ENCODE measurements around the gene LGALS13. TPM values are rescaled to one million over a fixed set of nuclear protein-coding genes. Genes with fewer than 3 reads are reported as not detected.

LGALS13 gene
- total RNA-seq, 1 experiment from 2014 or later: not detected

DNA sequence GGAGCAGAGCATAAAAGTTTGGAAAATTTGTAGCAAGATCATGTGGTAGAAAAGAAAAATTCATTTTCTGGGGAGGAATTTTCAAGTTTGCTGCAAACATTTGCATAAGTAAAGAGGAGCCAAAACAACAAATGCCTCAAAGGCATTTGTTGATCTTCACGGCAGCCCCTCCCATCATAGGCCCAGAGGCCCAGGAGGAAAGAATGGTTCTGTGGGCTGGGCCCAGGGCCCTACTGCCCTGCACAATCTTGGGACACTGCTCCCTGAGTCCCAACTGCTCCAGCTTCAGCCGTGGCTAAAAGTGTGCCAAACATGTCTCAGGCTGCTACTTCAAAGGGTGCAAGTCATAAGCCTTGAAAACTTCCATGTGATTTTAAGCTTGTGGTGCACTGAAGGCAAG is 11.3 kb downstream of the LGALS13 start:
- CTCF ChIA-PET: no interaction called here
- Histone ChIP-seq H3K4me3 (replicated peaks in 1 of 2; ENCODE audit: low read depth in 1 of 2, low read length in 2 of 2) (no peak overlapping the region), H3K36me3 (ENCODE audit: control insufficient read depth in 1 of 2, insufficient read depth in 2 of 2, low read length in 2 of 2) (no peaks in the 10 kb centered on the region), H3K4me1 (ENCODE audit: control insufficient read depth in 1 of 2, insufficient read depth in 2 of 2, low read length in 2 of 2) (no peaks in the 10 kb centered on the region), H3K9ac (ENCODE audit: low read length) (no peak overlapping the region), H3K4me2 (ENCODE audit: low read length) (no peak overlapping the region), H3K27ac (ENCODE audit: low read depth, low read length) (no peak overlapping the region), H4K20me1 (ENCODE audit: insufficient read depth) (no peaks in the 10 kb centered on the region; the same call in 1 of the 2 replicates), H3K9me3 (ENCODE audit: control insufficient read depth in 1 of 2, insufficient read depth in 1 of 2, low read depth in 1 of 2, low read length in 2 of 2) (peaks cover 0 to 6% of the 10 kb centered on the region in 2 experiments; a peak in 1 of 4 replicates), H3K9me2 (ENCODE audit: insufficient read depth) (no peaks in the 10 kb centered on the region), H3K79me2 (ENCODE audit: insufficient read depth, low read length) (no peaks in the 10 kb centered on the region), H2AFZ (ENCODE audit: low read depth, low read length, poor library complexity, severe bottlenecking) (no peak overlapping the region), H3K27me3 (ENCODE audit: insufficient read depth, low read length) (peaks cover 33% of the 10 kb centered on the region)
- RAD21 ChIA-PET (ENCODE audit: low non-redundant PET in 1 of 2, low total read pairs in 2 of 2, uncharacterized antibody in 2 of 2, unreplicated experiment in 2 of 2): no interaction called here
- intact Hi-C loops (cut with micrococcal nuclease): loop anchor here (10.0 kb wide), 1 partner anchor 49 kb away; no protein-coding TSS in a partner anchor
- POLR2A ChIA-PET: no interaction called here
- TF ChIP-seq, protein P1, sequence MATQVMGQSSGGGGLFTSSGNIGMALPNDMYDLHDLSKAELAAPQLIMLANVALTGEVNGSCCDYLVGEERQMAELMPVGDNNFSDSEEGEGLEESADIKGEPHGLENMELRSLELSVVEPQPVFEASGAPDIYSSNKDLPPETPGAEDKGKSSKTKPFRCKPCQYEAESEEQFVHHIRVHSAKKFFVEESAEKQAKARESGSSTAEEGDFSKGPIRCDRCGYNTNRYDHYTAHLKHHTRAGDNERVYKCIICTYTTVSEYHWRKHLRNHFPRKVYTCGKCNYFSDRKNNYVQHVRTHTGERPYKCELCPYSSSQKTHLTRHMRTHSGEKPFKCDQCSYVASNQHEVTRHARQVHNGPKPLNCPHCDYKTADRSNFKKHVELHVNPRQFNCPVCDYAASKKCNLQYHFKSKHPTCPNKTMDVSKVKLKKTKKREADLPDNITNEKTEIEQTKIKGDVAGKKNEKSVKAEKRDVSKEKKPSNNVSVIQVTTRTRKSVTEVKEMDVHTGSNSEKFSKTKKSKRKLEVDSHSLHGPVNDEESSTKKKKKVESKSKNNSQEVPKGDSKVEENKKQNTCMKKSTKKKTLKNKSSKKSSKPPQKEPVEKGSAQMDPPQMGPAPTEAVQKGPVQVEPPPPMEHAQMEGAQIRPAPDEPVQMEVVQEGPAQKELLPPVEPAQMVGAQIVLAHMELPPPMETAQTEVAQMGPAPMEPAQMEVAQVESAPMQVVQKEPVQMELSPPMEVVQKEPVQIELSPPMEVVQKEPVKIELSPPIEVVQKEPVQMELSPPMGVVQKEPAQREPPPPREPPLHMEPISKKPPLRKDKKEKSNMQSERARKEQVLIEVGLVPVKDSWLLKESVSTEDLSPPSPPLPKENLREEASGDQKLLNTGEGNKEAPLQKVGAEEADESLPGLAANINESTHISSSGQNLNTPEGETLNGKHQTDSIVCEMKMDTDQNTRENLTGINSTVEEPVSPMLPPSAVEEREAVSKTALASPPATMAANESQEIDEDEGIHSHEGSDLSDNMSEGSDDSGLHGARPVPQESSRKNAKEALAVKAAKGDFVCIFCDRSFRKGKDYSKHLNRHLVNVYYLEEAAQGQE (IDR thresholded peaks at IDR 0.05; ENCODE audit: low read depth): no peak
- TF ChIP-seq POLR2AphosphoS5 (IDR thresholded peaks at IDR 0.05; ENCODE audit: low read depth, low read length) (no peak), POLR2A (IDR thresholded peaks at IDR 0.05; ENCODE audit: borderline replicate concordance, extremely low read depth, insufficient read depth, insufficient read length) (no peak), CBX3 (IDR thresholded peaks at IDR 0.05; ENCODE audit: low read depth) (no peak), EZH2 (IDR thresholded peaks at IDR 0.05) (no peak), JUND (IDR thresholded peaks at IDR 0.05) (no peak), SP1 (IDR thresholded peaks at IDR 0.05; ENCODE audit: low read depth) (no peak), YY1 (IDR thresholded peaks at IDR 0.05; ENCODE audit: extremely low read depth, insufficient replicate concordance, low read depth, low read length) (no peak), SIN3A (IDR thresholded peaks at IDR 0.05; ENCODE audit: low read depth) (no peak), EZH2phosphoT487 (IDR thresholded peaks at IDR 0.05; ENCODE audit: borderline replicate concordance) (no peak), ZNF274 (IDR thresholded peaks at IDR 0.05; ENCODE audit: low read depth, low read length) (no peak)
- TF ChIP-seq, protein P2, sequence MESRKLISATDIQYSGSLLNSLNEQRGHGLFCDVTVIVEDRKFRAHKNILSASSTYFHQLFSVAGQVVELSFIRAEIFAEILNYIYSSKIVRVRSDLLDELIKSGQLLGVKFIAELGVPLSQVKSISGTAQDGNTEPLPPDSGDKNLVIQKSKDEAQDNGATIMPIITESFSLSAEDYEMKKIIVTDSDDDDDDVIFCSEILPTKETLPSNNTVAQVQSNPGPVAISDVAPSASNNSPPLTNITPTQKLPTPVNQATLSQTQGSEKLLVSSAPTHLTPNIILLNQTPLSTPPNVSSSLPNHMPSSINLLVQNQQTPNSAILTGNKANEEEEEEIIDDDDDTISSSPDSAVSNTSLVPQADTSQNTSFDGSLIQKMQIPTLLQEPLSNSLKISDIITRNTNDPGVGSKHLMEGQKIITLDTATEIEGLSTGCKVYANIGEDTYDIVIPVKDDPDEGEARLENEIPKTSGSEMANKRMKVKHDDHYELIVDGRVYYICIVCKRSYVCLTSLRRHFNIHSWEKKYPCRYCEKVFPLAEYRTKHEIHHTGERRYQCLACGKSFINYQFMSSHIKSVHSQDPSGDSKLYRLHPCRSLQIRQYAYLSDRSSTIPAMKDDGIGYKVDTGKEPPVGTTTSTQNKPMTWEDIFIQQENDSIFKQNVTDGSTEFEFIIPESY (IDR thresholded peaks at IDR 0.05; ENCODE audit: extremely low read depth, insufficient replicate concordance, low read length): no peak
- no peak for ATAC-seq
- no TSS peak for BruUV-seq (replicated peaks)
- DNase-seq (ENCODE audit: low read depth, low spot score): no peak
